ENCODE measurements around the gene SHB.

DNA sequence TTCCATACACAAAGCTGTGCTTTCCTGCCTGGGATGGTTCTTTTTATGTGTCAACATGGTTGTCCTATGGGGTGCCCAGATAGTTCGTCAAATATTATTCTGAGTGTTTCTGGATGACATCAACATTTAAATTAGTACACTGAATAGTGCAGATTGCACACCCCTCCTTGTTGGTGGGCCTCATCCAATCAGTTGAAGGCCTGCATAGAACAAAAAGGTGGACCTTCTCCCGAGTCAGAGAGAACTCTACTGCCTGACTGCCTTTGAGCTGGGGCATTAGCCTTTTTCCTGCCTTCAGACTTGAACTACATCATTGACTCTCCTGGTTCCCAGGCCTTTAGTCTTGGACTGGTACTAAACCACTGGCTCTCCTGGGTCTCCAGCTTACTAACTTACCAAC lies 80.4 kb downstream of the SHB start:
- TF ChIP-seq, protein P1, sequence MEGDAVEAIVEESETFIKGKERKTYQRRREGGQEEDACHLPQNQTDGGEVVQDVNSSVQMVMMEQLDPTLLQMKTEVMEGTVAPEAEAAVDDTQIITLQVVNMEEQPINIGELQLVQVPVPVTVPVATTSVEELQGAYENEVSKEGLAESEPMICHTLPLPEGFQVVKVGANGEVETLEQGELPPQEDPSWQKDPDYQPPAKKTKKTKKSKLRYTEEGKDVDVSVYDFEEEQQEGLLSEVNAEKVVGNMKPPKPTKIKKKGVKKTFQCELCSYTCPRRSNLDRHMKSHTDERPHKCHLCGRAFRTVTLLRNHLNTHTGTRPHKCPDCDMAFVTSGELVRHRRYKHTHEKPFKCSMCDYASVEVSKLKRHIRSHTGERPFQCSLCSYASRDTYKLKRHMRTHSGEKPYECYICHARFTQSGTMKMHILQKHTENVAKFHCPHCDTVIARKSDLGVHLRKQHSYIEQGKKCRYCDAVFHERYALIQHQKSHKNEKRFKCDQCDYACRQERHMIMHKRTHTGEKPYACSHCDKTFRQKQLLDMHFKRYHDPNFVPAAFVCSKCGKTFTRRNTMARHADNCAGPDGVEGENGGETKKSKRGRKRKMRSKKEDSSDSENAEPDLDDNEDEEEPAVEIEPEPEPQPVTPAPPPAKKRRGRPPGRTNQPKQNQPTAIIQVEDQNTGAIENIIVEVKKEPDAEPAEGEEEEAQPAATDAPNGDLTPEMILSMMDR (IDR thresholded peaks at IDR 0.05), result no peak
- TF ChIP-seq POLR2A (IDR thresholded peaks at IDR 0.05), result no peak
- no peak for TF ChIP-seq POLR2AphosphoS5 (IDR thresholded peaks at IDR 0.05; ENCODE audit: insufficient read depth in 1 of 2, low read depth in 1 of 2)
